ENCODE results near the gene SHISA6. TPM values are rescaled to one million over a fixed set of nuclear protein-coding genes. Genes with fewer than 3 reads are reported as not detected.

The SHISA6 gene
- polyA plus RNA-seq, 1 donor (not counting 4 experiments of a cell fraction or from before 2014, with no cell fraction given): 2.2 TPM

GRCh38 chr17:11284811-11285210 lies 43.8 kb downstream of the SHISA6 start:
- Histone ChIP-seq H3K9me1 (ENCODE audit: control insufficient read depth, extremely low read depth, insufficient read depth, low read length) (no peaks in the 10 kb centered on the region), H3K27me3 (ENCODE audit: control insufficient read depth, extremely low read depth, insufficient read depth, low read length) (no peaks in the 10 kb centered on the region), H2AFZ (ENCODE audit: control insufficient read depth, low read length) (no peak overlapping the region), H3K4me1 (ENCODE audit: control insufficient read depth, extremely low read depth, insufficient read depth, low read length) (peaks cover 12% of the 10 kb centered on the region), H3K9me3 (ENCODE audit: control insufficient read depth, low read depth, low read length) (no peaks in the 10 kb centered on the region), H3K79me2 (ENCODE audit: control insufficient read depth, insufficient read depth, low read length) (no peaks in the 10 kb centered on the region), H3K36me3 (ENCODE audit: control insufficient read depth in 2 of 2, extremely low read depth in 1 of 2, insufficient read depth in 2 of 2, low read length in 2 of 2) (peaks cover 0 to 5% of the 10 kb centered on the region in 2 experiments), H4K20me1 (ENCODE audit: control insufficient read depth, extremely low read depth, insufficient read depth, low read length) (no peaks in the 10 kb centered on the region), H3K27ac (ENCODE audit: control insufficient read depth, insufficient read depth, low read length) (no peak overlapping the region), H3K4me3 (ENCODE audit: control insufficient read depth in 2 of 3, extremely low read depth in 1 of 3, insufficient read depth in 2 of 3, low read depth in 1 of 3, low read length in 3 of 3) (no peak overlapping the region), H3K4me2 (ENCODE audit: control insufficient read depth, extremely low read depth, insufficient read depth, low read depth, low read length) (no peak overlapping the region), H3K9ac (ENCODE audit: control insufficient read depth, extremely low read depth, insufficient read depth, low read length) (no peak overlapping the region)
- DNase-seq (ENCODE audit: low read depth, low spot score) (no peak), FAIRE-seq (no peak)
- TF ChIP-seq CTCF (optimal IDR thresholded peaks at IDR 0.05 in 1 of 3, IDR thresholded peaks at IDR 0.05 in 1 of 3, conservative IDR thresholded peaks at IDR 0.05 in 1 of 3; ENCODE audit: extremely low read depth in 1 of 3, insufficient read depth in 2 of 3, low read length in 3 of 3): no peak
- no peak for TF ChIP-seq EZH2 (IDR thresholded peaks at IDR 0.05; ENCODE audit: low read length)
- dilution Hi-C loops (cut with MboI; ENCODE audit: extremely low pct_ligation_motif_present, low sequenced_read_pairs): no loop called here

GRCh38 chr17:11285946-11286345 lies 44.9 kb downstream of the SHISA6 start:
- no peaks in the 10 kb centered on the region for H3K27me3 ChIP-seq (ENCODE audit: control insufficient read depth, extremely low read depth, insufficient read depth, low read length)
- no peaks in the 10 kb centered on the region for H4K20me1 ChIP-seq (ENCODE audit: control insufficient read depth, extremely low read depth, insufficient read depth, low read length)
- no peak for FAIRE-seq

More at GRCh38 chr17:11285946-11286345, 44.9 kb downstream of the SHISA6 start:
- Histone ChIP-seq H3K4me3 (ENCODE audit: control insufficient read depth in 2 of 3, extremely low read depth in 1 of 3, insufficient read depth in 2 of 3, low read depth in 1 of 3, low read length in 3 of 3) (no peak overlapping the region), H3K4me2 (ENCODE audit: control insufficient read depth, extremely low read depth, insufficient read depth, low read depth, low read length) (no peak overlapping the region), H3K9ac (ENCODE audit: control insufficient read depth, extremely low read depth, insufficient read depth, low read length) (no peak overlapping the region), H2AFZ (ENCODE audit: control insufficient read depth, low read length) (no peak overlapping the region), H3K27ac (ENCODE audit: control insufficient read depth, insufficient read depth, low read length) (no peak overlapping the region), H3K79me2 (ENCODE audit: control insufficient read depth, insufficient read depth, low read length) (no peaks in the 10 kb centered on the region), H3K9me1 (ENCODE audit: control insufficient read depth, extremely low read depth, insufficient read depth, low read length) (no peaks in the 10 kb centered on the region), H3K4me1 (ENCODE audit: control insufficient read depth, extremely low read depth, insufficient read depth, low read length) (peaks cover 12% of the 10 kb centered on the region), H3K9me3 (ENCODE audit: control insufficient read depth, low read depth, low read length) (no peaks in the 10 kb centered on the region), H3K36me3 (ENCODE audit: control insufficient read depth in 2 of 2, extremely low read depth in 1 of 2, insufficient read depth in 2 of 2, low read length in 2 of 2) (peaks cover 0 to 5% of the 10 kb centered on the region in 2 experiments)
- dilution Hi-C loops (cut with MboI; ENCODE audit: extremely low pct_ligation_motif_present, low sequenced_read_pairs): no loop called here
- DNase-seq (ENCODE audit: low read depth, low spot score): no peak
- no peak for TF ChIP-seq CTCF (optimal IDR thresholded peaks at IDR 0.05 in 1 of 3, IDR thresholded peaks at IDR 0.05 in 1 of 3, conservative IDR thresholded peaks at IDR 0.05 in 1 of 3; ENCODE audit: extremely low read depth in 1 of 3, insufficient read depth in 2 of 3, low read length in 3 of 3)
- TF ChIP-seq EZH2 (IDR thresholded peaks at IDR 0.05; ENCODE audit: low read length): no peak
